22Rv1 (cell line): ENCODE measurements around the gene NRDE2.

Source experiments
- CTCF ChIP-seq: fragments of 450-650 bp; IDR thresholded peaks from 2 replicates; pipeline ENCODE4 v1.5.1; 2017; ENCODE audit warnings: mild to moderate bottlenecking
- ZFX ChIP-seq: fragments of 450-650 bp; IDR thresholded peaks from 2 replicates; pipeline ENCODE4 v1.6.1; 2017; ENCODE audit warnings: antibody characterized with exemption, borderline replicate concordance

GRCh38 chr14:90318016-90318415, 13.7 kb downstream of the NRDE2 start:
- TF ChIP-seq CTCF = no peak
- TF ChIP-seq ZFX = no peak
